Cardiac fibroblast (primary cell): ENCODE measurements around the gene KCTD11.
A peak's percentile ranks its signal among the peaks of the same experiment; 100 is the strongest.

Experiments used
- DNase-seq, 2 donors: peaks; one replicate each; pipeline versions ENCODE4 v3.0.0 to v3.0.0-alpha.2; 2010; ENCODE audit warnings: low read depth in 2 of 2
- H3K4me3 ChIP-seq, 2 donors: replicated peaks in 1 of 2; 1 replicate in 1 of 2; 2 replicates in 1 of 2; pipeline ENCODE4 v1.5.1; 2011; ENCODE audit warnings: low read depth in 2 of 2, low read length in 2 of 2, mild to moderate bottlenecking in 2 of 2, moderate library complexity in 1 of 2
- TF ChIP-seq, protein P1 (sequence below): IDR thresholded peaks from one replicate; pipeline ENCODE4 v1.5.1; 2011; ENCODE audit warnings: low read depth, mild to moderate bottlenecking, low read length, inconsistent platforms

The KCTD11 gene

DNA sequence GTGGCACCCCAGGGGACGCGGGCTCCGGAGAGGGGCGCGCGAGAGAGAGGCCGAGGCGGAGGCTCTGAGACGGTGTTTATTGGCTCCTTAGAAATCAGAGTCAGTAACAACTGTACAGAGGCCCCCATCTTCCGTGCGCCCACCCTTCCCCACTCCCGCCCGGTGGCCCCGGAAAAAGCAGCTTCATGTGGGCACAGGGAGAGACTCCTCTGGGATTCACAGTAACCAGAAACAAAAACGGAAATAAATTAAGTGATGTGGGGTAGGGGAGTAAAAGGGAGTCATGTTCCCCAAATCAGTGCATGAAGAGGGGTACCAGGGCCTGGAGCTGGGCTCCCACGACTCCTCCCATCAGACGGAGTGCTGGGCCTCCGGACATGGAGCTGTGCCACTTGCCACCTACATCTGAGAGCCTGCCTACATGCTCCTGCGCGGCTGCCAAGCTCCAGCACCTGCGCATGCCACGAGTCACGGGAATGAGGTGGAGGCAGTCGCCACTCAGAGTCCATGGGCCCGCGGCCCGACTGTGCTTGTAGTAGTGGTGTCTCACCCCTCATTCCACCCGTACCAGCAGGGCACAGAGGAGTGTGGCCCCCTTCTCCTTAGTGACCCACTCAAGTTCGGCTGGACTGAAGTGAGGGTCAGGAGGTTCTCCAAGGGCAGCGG, 36.3 kb upstream of the KCTD11 start:
- TF ChIP-seq, protein P1, sequence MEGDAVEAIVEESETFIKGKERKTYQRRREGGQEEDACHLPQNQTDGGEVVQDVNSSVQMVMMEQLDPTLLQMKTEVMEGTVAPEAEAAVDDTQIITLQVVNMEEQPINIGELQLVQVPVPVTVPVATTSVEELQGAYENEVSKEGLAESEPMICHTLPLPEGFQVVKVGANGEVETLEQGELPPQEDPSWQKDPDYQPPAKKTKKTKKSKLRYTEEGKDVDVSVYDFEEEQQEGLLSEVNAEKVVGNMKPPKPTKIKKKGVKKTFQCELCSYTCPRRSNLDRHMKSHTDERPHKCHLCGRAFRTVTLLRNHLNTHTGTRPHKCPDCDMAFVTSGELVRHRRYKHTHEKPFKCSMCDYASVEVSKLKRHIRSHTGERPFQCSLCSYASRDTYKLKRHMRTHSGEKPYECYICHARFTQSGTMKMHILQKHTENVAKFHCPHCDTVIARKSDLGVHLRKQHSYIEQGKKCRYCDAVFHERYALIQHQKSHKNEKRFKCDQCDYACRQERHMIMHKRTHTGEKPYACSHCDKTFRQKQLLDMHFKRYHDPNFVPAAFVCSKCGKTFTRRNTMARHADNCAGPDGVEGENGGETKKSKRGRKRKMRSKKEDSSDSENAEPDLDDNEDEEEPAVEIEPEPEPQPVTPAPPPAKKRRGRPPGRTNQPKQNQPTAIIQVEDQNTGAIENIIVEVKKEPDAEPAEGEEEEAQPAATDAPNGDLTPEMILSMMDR: no peak
- no peak for DNase-seq
- peak overlapping the region; percentile 91 for H3K4me3 ChIP-seq

DNA sequence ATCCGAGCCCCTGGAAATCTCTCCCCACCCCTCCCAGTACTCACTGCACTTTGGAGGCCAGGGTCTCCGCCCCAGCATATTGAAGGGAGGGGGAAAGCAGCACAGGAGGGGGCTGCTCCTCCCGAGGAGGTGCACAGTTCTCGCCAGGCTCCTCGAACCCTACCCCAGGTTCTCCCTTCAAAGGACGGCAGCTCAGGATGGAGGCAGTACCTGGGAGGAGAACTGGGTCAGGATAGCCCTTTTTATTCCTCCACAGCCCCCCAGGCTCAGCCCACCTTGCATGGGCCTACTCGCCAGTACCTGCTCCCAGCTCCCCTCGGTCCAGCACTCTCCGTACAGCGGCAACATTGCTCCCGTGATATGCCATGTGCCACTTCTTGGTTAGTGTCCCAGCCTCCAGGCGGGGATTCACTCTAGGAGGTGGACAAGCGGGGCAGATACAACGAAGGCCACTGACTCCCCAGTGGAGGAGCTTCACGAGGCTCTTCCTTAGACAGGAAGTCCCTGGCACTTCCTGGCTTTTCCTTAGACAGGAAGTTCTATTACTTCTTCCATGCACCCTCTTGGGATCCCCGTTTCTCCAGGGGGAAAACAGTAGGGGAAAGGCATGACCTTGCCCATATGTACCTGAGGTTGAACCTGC, 34.7 kb upstream of the KCTD11 start:
- no peak overlapping the region for H3K4me3 ChIP-seq
- no peak for DNase-seq
- TF ChIP-seq, protein P1: no peak

DNA sequence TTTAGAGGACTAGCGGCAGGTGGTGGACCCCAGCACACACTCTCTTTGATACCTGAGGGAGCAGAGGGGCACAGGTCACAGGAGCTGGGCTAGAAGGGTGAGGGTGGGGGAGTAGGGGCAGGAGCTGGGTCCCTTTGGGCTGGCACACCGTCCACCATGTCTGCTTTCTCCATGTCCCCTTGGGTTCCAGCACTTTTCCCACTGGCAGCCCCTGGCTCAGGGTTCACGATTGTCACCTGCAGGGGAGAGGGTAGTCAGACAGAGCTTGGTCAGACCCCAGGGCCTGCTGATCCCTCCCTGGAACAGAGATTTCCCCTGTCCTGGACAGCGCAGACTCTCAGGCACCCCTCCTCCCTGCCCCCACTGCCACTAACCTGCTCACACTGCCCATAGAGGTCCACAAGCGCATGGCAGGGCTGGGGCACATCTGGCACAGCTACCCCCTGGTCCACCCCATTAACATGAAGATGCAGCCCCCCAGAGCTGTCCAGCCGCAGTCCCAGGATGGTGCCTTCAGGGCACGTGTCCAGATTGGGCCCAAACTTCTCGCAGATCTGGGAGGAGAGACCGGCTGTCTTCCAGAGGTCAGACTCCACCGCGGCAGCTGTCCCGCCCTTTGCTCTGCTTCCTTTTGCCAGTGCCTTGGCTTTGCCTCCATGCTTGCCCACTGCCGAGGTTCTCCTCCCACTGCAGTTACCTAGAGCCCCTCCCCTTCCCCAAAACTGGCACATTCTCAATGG, 33.7 kb upstream of the KCTD11 start:
- TF ChIP-seq, protein P1: no peak
- no peak overlapping the region for H3K4me3 ChIP-seq
- DNase-seq: no peak

DNA sequence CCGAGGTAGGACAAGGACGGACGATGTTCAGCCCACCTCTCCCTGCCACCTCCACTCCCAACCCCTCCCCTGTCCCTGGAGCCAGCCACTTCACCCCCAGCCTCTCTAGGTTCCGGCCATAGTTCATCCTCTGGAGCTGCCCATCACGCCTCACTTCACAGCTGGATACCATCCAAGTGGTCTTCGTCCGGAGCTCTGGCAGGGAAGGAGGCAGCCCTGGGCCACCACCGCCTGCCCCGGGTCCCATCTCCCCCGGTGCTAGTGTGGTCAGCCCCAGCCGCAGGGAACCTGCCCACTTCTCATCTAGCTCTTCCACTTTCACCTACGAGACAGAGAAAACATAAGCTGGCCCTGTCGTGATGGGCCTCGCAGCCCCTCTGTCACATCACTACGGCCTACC, 30.5 kb upstream of the KCTD11 start:
- TF ChIP-seq, protein P1: no peak
- no peak overlapping the region for H3K4me3 ChIP-seq
- no peak for DNase-seq

DNA sequence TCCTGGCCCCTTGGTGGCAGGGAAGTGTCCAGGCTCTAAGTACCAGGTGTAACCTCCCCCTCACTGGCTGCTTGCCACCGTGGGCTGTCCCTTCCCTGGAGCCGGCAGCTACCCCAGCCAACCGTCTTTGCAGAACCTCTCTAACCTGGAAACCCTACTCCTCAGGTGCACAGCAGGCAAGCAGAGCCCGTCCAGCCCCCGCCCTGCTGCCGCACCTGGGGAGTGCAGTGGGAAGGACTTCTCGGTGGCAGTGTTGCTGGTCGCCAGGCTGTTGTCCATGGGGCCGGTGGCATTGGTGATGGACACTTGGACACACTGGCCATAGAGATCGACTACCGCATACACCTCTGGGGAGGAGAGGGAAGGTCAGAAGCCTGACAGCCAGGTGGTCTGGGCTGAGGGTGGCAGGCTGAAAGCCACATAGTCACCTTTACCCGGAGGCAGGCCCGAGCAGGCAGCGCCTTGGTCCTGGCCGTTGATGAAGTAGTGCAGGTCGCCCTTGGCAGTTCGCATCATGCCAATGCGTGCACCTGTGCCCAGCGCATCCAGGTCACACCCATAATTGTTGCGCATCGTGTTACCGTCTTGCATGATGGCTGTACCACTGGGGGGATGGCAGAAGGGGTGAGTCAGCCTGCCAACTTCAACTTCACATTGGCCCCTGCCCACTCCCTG, 29.3 kb upstream of the KCTD11 start:
- DNase-seq: no peak
- TF ChIP-seq, protein P1: no peak
- H3K4me3 ChIP-seq: no peak overlapping the region

DNA sequence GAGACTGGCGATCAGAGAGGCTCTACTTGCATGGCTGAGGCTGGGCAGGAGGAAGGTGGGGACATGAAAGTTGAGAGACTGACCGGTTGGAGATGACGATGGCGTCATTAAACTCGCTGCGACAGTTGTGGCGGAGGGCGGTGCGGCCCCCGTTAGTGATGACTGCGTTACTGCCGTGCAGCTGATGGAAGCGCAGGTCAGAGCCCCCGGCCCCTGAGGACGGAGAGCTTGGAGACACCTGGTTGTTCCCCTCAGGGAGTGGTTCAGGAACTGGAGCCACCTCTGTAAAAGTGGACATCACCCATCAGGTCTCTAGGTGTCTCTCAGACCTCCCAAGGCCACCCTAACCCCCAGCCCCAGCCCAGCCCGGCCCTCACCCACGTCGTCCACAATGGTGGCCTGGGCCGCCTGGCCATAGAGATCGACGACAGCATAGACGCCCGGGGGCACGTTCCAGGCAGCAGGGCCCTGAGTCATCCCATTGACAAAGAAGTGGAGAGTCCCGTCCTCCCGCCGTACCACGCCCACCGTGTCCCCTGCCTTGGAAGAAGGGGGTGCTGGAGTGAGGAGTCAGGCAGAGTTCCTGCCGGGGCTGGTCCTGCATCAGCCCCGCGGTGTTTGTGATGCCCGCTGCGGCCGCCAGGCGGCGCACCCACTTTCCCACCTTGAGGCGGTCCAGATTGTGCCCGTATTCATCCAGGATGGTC, 28.1 kb upstream of the KCTD11 start:
- peak; percentile 48 to 51 for DNase-seq
- TF ChIP-seq, protein P1: peak; percentile 92
- H3K4me3 ChIP-seq: no peak overlapping the region
